Inflammatory macrophage (primary cell): ENCODE data around the gene CPLANE1.
A peak's percentile ranks its signal among the peaks of the same experiment; 100 is the strongest.
"Not testable (repeated sequence)": the region's sequence is repeated elsewhere in the genome, so short reads cannot be mapped to it uniquely, and the experiment has no call there.

Source experiments
- DNase-seq, 2 donors: peaks; one replicate each; pipeline ENCODE4 v3.0.0-alpha.2; 2020 to 2022
- total RNA-seq, 18 experiments: gene quantifications; one replicate each; lab custom pipeline; 2026; ENCODE audit warnings: mixed read lengths in 6 of 18, inconsistent platforms in 2 of 18; lab: John Stamatoyannopoulos, UW

CPLANE1 gene
- 14.7 to 47.9 (median 26.3) reads per million in 18 experiments for total RNA-seq

DNA sequence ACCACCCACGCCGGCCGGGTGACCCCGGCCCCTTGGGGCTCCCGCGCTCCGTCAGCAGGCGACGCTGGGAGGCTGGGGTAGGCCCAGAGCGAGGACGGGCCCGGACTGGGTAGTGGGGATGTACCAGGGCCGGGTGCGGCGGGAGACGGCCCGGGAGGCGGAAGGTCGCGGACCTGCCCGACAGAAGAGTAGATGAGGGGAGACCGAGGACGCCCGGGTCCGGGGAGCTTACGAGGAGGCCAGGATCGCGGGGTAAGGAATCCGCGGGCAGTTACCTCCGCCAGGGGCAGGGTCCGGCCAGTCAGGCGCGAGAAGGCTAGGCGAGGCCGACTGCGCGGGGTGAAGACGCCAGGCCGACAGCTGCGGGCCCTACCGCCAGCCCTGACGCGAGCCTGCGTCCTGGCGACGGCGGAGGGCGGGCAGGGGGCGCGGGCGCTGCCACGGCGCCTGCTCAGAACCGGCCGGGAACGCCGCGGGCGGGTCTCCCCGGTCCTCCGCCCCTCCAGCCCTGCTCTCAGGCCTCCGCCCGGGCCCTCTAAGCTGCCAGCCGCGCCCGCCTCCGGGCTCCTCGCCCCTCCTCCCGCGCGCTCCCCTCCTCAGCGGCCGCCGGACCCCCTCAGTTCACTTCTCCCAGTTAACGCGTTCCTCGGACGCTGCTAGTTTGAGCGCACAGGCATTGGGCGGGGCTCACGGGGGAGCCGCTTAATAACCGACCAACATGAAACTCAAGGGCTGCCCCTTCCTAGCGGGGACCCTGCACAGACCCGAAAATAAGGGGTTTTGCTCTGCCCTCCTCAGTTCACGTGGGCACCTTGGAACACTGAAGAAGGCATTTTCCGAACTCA is at the start of gene CPLANE1:
TSS of gene CPLANE1 (minus strand) at position 407 of the 845 bp plus-strand sequence. CDS start 1,678 bp downstream, outside the sequence.
- DNase-seq = peak; percentile 33 to 65

DNA sequence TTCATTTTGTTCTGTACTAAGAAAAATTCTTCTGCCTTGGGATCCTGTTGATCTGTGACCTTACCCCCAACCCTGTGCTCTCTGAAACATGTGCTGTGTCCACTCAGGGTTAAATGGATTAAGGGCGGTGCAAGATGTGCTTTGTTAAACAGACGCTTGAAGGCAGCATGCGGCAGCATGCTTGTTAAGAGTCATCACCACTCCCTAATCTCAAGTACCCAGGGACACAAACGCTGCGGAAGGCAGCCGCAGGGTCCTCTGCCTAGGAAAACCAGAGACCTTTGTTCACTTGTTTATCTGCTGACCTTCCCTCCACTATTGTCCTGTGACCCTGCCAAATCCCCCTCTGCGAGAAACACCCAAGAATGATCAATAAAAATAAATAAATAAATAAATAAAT is 47.1 kb upstream of the CPLANE1 start:
- DNase-seq = not testable (repeated sequence)

DNA sequence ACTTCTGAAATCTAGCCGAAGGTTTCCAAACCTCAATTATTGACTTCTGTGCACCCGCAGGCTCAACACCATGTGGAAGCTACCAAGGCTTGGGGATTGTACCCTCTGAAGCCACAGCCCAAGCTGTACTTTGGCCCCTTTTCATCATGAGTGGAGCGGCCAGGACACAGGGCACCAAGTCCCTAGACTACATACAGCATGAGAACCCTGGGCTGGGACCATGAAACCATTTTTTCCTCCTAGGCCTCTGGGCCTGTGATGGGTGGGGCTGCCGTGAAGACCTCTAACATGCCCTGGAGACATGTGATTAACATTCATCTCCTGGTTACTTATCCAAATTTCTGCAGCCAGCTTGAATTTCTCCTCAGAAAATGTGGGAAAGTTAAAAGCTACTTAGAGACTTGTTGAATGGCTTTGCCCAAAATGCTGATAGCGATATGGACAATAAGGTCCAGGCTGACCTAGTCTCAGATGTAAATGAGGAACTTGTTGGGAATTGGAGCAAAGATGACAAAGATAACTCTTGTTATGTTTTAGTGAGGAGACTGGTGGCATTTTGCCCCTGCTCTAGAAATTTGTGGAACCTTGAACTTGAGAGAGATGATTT is 34.1 kb upstream of the CPLANE1 start:
- DNase-seq = no peak

DNA sequence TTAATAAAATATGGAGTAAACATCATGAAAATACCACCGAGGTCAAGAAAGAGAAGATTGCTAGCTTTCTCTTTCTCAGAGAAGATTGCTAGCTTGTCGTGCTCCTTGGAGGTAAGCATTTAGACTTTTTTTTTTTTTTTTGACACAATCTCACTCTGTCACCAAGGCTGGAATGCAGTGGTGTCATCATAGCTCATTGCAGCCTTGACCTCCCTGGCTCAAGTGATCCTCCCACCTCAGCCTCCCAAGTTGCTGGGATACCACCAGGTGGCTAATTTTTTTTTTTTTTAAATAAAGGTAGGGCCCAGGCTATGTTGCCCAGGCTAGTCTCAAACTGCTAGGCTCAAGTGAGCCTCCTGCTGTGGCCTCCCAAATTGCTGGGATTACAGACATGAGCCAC is 26.3 kb upstream of the CPLANE1 start:
- DNase-seq = no peak

DNA sequence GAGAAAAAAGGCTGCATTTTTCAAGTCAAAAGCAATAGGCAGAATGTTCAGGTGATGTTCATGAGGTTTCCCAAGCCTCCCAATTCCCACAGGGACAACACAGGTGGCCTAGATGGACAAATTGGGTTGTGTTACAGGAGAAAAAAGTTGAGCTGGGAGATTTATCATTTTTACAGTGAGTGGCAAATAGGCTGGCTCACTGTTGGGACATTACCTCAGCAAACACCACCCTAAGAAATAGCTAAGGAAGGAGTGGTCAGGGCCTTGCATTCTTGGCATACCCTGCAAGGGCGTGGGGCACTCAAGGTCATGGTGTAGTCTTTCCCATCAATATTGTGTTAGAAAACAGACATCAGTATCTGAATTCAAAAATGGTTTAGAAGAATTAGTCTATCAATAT is 23.3 kb upstream of the CPLANE1 start:
- no peak for DNase-seq

DNA sequence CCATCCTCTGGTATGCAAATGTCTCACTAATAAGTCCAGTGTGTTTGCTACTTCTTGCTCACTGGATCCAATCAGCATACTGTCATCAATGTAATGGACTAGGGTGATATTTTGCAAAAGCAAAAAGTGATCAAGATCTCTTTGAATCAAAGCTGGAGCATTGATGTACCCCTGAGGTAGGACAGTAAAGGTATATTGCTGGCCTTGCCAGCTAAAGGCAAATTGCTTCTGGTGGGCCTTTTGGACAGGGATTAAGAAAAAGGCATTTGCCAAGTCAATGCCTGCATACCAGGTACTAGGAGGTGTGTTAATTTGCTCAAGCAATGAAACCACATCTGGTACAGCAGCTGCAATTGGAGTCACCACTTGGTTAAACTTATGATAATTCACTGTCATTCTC is 18.9 kb upstream of the CPLANE1 start:
- not testable (repeated sequence) for DNase-seq

DNA sequence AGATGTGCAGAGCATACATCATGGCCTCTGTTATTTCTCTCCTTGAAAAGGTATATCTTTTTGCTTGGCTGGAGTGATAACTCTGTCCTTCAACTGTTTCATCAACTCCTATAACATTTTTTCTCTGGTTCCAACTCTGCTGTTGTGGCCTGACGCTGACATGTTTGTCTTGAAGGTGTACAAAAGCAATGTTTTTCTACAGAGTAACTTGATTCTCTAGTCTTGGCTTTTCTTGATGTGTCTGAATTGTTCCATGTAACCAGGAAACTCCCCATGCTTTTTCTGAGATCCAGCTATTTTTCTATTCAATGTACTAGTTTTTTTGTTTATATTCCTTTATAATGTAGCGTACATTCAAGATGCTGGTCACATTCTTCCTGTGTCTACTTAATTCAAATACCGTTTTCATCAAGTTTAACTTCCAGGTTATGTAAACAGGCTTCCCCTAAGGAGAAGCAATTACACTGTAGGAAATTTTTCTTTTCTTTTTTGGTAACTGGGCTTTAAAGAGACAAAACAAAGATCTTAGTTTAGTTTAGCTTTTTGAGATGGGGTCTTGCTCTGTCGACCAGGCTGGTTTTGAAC is 6.7 kb upstream of the CPLANE1 start:
- no peak for DNase-seq

DNA sequence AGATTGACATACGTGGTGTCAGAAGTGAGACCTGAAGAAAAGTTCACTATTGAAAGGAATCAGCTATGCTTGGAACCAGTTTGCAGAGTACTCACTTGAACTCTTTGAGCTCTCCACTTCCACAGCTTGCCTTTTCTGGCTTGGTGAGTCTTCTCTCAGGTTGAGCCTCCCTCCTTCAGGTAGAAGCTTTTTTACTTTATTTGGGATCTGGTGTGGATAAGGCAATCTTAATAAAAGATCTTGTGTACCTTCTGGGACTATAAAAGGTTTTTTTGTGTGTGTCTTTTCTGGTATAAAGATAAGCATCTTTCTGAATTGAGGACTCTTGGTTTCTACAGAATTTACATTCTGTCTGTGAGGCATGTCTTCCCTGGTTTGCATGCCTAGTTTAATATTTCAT is 5.4 kb upstream of the CPLANE1 start:
- DNase-seq = no peak

DNA sequence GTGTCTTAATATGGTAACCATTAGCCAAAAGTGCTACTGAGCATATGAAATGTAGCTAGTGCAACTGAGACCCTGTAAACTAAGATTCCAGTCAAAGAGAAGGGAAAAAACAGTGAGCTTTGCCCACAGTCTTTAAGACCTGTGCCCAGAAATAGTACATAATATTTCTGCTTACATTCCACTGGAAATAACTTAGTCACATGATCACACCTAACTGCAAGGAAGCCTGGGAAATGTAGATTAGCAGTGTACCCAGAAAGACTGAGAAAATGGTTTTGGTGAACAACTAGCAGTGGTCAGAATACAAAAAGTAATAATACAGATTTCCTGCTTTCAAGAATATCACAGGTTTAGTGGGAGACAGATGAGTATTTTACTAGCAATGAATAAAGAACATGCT is 2.5 kb upstream of the CPLANE1 start:
- DNase-seq = no peak

DNA sequence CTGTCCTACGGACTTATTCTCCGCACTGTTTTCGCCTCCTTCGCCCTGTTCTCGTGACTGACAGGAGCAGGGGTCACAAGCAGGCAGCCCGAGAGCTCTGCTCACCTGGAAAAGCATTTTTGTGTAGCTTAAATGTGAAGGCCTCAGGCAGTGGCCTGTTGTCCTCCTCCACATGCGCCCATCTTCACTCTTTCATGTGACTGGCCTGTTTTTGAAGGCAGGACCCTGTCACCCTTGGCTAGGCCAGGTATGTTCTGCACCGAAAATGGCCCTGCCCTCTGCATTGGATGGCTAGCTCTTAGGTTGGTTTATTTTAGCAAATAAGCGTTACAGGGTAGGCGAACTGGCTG is 614 bp upstream of the CPLANE1 start:
- no peak for DNase-seq

DNA sequence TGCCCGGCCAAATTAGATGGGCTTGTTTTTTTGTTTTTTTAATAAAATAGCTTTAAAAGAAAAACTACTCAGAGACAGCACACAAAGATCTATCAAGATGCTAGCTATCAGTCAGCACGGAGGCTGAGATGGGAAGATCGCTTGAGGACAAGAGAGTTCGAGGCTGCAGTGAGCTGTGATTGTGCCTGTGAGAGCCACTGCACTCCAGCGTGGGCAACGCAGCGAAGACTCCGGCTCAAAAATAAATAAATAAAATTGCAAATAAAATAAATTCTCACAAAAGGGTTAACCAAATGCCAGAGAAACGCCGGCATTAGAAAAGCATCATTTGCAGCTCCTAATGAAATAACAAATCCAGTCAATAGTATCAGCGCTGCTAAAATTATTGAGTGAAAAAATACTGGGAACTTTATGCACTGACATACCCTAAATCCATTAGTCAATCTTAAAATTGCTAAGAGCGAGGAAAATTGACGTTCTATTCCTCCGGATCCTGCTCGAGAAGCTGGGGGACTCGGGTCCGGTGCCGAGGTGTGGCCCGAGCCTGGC is 681 bp downstream of the CPLANE1 start:
- peak in 1 of 2 donors; percentile 5 for DNase-seq

DNA sequence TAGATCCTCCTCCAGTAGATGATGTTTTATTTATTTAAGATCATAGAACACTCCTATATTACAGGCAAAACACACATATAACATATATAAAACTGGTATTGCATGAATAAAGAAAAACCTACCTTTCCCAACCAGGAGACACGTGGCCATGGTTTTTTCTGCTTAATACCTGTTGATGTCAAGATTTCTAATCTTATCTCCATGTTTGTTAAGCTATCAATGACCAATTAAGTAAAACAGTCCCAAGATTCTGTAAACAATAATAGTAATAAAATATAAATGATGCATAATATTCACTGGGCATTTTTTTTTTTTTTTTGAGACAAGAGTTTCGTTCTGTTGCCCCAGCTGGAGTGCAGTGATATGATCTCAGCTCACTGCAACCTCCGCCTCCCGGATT is 1.7 kb downstream of the CPLANE1 start:
- no peak for DNase-seq

DNA sequence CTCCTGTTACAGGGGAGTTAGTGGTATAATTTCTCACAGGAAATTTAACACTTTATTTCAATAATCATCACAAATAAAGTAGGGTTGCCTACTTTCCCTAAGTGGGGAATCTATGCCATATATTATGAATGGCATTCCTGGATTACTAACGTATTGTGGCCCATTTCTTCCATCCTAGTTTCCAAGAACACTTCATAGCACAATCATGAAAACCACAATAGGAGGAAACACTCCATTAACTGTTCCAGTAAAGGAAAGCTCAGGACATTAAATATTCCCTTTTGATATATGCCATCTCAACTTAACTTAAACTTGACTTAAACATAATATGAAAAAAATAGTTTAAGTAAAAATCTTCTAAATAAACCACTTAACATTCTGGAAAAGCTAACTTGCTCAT is 2.1 kb downstream of the CPLANE1 start:
- DNase-seq = no peak

DNA sequence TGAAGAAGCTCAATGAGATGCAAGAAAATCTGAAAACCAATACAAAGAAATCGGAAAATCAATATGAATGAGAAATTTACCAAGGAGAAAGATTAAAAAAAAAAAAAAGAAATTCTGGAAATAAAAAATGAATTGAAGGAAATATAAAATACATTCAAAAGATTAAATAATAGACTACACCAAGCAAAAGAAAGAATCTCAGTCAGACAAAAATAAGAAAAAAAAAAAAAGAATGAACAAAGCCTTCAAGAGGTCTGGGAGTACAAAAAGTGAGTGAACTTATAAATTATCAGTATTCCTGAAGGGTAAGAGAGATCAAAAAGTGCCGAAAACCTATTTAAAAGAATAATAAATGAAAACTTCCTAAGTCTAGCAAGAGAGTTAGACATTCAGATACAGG is 14.9 kb downstream of the CPLANE1 start:
- no peak for DNase-seq

DNA sequence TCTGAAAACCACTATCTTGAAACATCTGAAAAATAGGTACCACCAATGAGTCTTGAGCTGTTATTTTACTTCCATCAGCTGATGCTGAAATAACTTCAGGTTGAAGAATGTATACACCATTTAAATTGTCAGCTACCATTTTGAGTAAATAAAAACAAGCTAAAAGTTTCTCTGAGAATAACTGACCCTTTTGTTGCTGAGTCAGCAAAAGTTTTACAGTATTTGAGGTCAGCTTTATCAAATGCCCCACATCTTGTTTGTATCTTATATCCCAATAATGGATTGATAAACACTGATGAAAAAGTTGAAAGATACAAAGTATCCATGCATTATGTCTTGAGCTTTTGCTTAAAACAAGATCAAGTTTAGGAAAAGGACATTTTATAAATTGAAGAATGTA is 22.8 kb downstream of the CPLANE1 start:
- no peak for DNase-seq

DNA sequence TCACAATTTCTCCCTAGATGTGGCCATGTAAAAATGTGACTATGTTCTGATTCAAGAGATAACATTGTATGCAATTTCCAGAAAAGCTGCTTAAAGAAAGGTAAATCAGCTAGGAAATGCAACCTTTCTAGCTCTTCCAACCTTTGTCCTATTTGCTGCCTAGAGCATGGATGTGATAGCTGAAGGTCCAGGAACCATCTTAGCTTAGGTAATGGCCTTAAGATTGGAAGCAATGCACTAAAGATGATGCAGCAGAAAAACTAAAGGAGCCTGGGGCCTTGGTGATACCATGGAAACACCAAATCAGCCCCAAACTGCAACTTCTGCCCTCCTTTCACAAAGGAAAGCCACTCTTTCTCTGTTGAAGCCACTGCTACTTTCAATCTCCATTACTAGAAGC is 27.0 kb downstream of the CPLANE1 start:
- DNase-seq = no peak

DNA sequence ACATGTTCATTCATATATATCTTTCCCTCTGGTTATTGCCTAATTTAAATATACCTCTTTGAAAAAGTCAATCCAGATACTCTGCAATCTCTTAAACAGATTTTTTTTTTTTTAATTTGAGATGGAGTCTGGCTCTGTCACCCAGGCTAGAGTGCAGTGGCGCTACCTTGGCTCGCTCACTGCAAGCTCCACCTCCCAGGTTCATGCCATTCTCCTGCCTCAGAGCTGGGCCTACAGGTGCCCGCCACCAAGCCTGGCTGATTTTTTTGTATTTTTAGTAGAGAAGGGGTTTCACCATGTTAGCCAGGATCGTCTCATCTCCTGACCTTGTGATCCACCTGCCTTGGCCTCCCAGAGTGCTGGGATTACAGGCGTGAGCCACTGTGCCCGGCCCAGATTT is 28.8 kb downstream of the CPLANE1 start:
- not testable (repeated sequence) for DNase-seq

DNA sequence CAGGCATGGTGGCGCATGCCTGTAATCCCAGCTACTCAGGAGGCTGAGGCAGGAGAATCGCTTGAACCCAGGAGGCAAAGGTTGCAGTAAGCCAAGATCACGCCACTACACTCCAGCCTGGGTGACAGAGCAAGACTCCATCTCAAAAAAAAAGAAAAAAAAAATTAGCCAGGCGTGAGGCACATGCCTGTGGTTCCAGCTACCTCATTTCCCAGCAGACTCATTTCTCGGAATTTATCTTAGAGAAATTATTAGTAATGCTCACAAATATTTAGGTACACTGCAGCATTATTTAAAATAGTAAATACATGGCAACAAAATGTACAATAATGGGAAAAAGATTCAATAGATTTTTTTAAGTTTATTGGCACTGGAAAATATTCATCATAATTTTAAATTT is 29.8 kb downstream of the CPLANE1 start:
- not testable (repeated sequence) for DNase-seq

DNA sequence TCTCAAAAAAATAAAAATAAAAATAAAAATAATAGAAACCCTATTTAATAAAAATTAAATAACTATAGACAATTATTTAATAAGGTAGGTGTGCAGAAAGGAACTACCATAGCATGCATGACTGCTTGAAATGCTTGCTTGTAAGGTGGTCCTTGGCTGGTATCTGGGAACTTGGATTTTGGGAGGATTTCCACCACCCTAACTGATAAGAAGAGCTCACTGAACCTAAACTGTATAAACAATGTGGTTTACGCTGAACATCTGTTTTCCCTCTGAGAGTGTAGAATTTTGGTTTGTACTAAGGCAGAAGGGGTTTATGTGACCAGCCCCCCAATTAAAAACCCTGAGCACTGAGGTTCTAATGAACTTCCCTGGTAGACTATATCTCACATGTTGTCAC is 31.2 kb downstream of the CPLANE1 start:
- DNase-seq = no peak

DNA sequence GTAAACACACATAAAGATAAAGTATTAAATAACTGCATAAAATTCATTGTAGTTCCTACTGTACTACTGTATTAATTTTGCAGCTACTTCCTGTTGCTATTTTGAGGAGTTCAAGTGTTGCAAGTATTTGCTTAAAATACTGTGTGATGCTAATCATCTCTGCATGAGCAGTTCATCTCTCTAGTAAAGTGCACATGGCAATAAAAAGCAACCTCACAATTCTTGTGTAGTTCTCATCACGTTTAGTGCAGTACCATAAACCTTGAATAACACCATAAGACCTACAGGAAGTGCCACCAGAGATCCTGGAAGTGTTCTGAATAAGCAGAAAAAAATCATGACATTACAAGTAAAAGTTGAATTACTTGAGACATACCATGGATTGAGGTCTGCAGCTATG is 34.6 kb downstream of the CPLANE1 start:
- DNase-seq = peak; percentile 3 to 9

DNA sequence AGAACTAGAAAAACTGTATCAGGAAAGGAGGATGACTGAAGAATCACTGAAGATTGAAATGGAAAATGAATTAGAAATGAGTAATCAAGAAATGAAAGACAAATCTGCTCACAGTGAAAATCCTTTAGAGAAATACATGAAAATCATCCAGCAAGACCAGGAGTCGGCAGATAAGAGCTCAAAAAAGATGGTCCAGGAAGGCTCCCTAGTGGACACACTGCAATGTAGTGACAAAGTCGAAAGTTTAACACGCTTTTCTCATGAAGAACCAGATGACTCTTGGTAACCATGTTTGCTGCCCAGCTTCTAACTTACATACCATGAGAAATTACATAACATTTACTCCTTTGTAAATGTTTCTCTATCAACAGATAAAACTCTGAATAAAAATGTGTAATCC is 37.1 kb downstream of the CPLANE1 start:
- DNase-seq = no peak

DNA sequence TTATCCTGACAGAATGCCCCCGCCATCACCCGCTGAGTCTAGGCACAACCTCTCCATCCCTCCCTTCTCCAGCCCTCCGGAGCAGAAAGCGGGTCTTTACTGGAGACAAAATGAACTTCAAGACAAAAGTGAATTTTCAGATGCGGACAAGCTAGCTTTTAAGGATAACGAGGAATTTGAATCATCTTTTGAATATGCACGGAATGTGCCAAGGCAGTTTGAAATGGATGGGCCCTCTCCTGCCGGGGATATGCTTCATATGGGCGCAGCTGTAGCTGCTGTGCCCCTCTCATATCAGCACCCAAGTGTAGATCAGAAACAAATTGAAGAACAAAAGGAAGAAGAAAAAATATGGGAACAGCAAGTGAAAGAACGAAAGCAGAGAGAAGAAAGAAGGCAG is 37.5 kb downstream of the CPLANE1 start:
- no peak for DNase-seq
